OCI-LY1 (cell line): ENCODE results near the gene KICS2.

Experiments
- H2AFZ ChIP-seq: fragments of 200-600 bp; sonication (generic), shearing (Covaris generic); 2 replicates; pipeline ENCODE4 v1.6.0; 2014; ENCODE audit warnings: antibody characterized with exemption, mild to moderate bottlenecking, low read length
- H3F3A ChIP-seq: fragments of 200-600 bp; sonication (generic), shearing (Covaris generic); 2 replicates; pipeline ENCODE4 v1.6.0; 2014; ENCODE audit warnings: mild to moderate bottlenecking, antibody characterized with exemption, low read length, moderate library complexity; ENCODE audit not compliant: insufficient read depth
- H3K27ac ChIP-seq: fragments of 200-600 bp; sonication (generic); 2 replicates; pipeline ENCODE4 v1.5.1; 2014; ENCODE audit warnings: low read length, mixed run types, mild to moderate bottlenecking, low read depth; ENCODE audit not compliant: poor library complexity, severe bottlenecking
- H3K27me3 ChIP-seq: fragments of 200-600 bp; sonication (generic); 2 replicates; pipeline ENCODE4 v1.6.0; 2014; ENCODE audit warnings: antibody characterized with exemption, mild to moderate bottlenecking, low read length, moderate library complexity; ENCODE audit not compliant: insufficient read depth
- H3K36me3 ChIP-seq: fragments of 200-600 bp; sonication (generic); 2 replicates; pipeline ENCODE4 v1.6.1; 2014; ENCODE audit warnings: mild to moderate bottlenecking, antibody characterized with exemption, low read length, moderate library complexity, mixed read lengths; ENCODE audit not compliant: insufficient read depth
- H3K4me1 ChIP-seq: fragments of 200-600 bp; sonication (generic); 2 replicates; pipeline ENCODE4 v1.5.1; 2014; ENCODE audit warnings: mild to moderate bottlenecking, low read length, moderate library complexity; ENCODE audit not compliant: insufficient read depth, severe bottlenecking
- H3K4me2 ChIP-seq: fragments of 200-600 bp; sonication (generic), shearing (Covaris generic); 2 replicates; pipeline ENCODE4 v1.6.1; 2014; ENCODE audit warnings: low read length
- H3K4me3 ChIP-seq: fragments of 200-600 bp; sonication (generic); 2 replicates; pipeline ENCODE4 v1.5.1; 2014; ENCODE audit warnings: low read length, low read depth, mild to moderate bottlenecking, mixed read lengths; ENCODE audit not compliant: poor library complexity, severe bottlenecking
- H3K79me2 ChIP-seq: fragments of 200-600 bp; shearing (Covaris generic); 2 replicates; pipeline ENCODE4 v1.6.1; 2016; ENCODE audit warnings: mixed run types, low read length, mixed read lengths; ENCODE audit not compliant: insufficient read depth
- H3K9ac ChIP-seq: fragments of 200-600 bp; sonication (generic), shearing (Covaris generic); 2 replicates; pipeline ENCODE4 v1.6.1; 2014; ENCODE audit warnings: mild to moderate bottlenecking, low read length, mixed read lengths
- H3K9me2 ChIP-seq: fragments of 200-600 bp; sonication (generic), shearing (Covaris generic); 2 replicates; pipeline ENCODE4 v1.6.1; 2014; ENCODE audit warnings: low read depth, mild to moderate bottlenecking, low read length, mixed read lengths
- H3K9me3 ChIP-seq: fragments of 200-600 bp; shearing (Covaris generic); 2 replicates; pipeline ENCODE4 v1.6.1; 2014; ENCODE audit warnings: low read length, mixed read lengths
- H4K20me1 ChIP-seq: fragments of 200-600 bp; sonication (generic), shearing (Covaris generic); 2 replicates; pipeline ENCODE4 v1.6.0; 2016; ENCODE audit warnings: mild to moderate bottlenecking, low read length; ENCODE audit not compliant: insufficient read depth
- CTCF ChIP-seq: fragments of 200-600 bp; sonication (generic), shearing (Covaris generic); IDR thresholded peaks from 2 replicates; pipeline ENCODE4 v1.5.1; 2017; ENCODE audit warnings: mild to moderate bottlenecking, antibody characterized with exemption, low read length, moderate library complexity, mixed read lengths
- EZH2 ChIP-seq: fragments of 200-600 bp; sonication (generic), shearing (Covaris generic); IDR thresholded peaks from 2 replicates; pipeline ENCODE4 v1.8.0; 2017; ENCODE audit warnings: borderline replicate concordance, mixed run types, mild to moderate bottlenecking, antibody characterized with exemption, low read length, moderate library complexity, mixed read lengths

KICS2 gene

DNA sequence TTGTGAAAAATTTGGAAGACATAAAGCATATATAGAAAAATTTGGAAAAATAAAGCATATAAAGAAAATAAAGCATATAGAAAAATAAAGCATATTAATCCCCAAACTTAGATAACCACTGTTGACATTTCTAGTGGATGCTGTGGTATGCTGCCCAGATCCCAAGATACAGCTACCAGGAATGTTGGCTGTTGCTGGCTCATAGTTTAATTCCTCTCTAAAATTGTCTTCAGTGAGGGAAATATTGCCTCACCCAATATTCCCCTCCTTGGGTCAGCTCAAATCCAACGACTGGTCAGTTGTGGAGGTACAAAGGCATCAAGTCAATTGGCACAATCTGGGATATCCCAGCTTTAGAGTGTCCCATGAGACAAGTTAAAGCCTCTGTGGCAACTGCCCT is 10.1 kb upstream of the KICS2 start:
- TF ChIP-seq EZH2 (no peak), CTCF (no peak)
- no peak overlapping the region for H2AFZ ChIP-seq
- H3K4me3 ChIP-seq: no peak overlapping the region
- no peak overlapping the region for H3K4me2 ChIP-seq
- H3K9me3 ChIP-seq: no peaks in the 10 kb centered on the region
- no peak overlapping the region for H3K9ac ChIP-seq
- H4K20me1 ChIP-seq: no peaks in the 10 kb centered on the region
- no peaks in the 10 kb centered on the region for H3K36me3 ChIP-seq
- H3K27me3 ChIP-seq: no peaks in the 10 kb centered on the region; the same call in 1 of the 2 replicates
- no peaks in the 10 kb centered on the region for H3K4me1 ChIP-seq
- H3F3A ChIP-seq: no peaks in the 10 kb centered on the region
- H3K79me2 ChIP-seq: no peaks in the 10 kb centered on the region
- H3K9me2 ChIP-seq: no peaks in the 10 kb centered on the region
- H3K27ac ChIP-seq: no peak overlapping the region

- H3K27ac ChIP-seq: no peak overlapping the region
- H3K36me3 ChIP-seq: no peaks in the 10 kb centered on the region
- no peak for TF ChIP-seq CTCF
- no peak for TF ChIP-seq EZH2
- H3K4me2 ChIP-seq: no peak overlapping the region
- no peaks in the 10 kb centered on the region for H3K9me3 ChIP-seq
- H3F3A ChIP-seq: no peaks in the 10 kb centered on the region
- no peaks in the 10 kb centered on the region for H3K9me2 ChIP-seq
- H3K4me1 ChIP-seq: no peaks in the 10 kb centered on the region
- H3K27me3 ChIP-seq: no peaks in the 10 kb centered on the region; the same call in 1 of the 2 replicates
- H3K4me3 ChIP-seq: no peak overlapping the region
- H3K79me2 ChIP-seq: no peaks in the 10 kb centered on the region
- H3K9ac ChIP-seq: no peak overlapping the region
- no peaks in the 10 kb centered on the region for H4K20me1 ChIP-seq
- H2AFZ ChIP-seq: no peak overlapping the region
Observed at GRCh38 chr12:64229796-64230195, 7.7 kb upstream of the KICS2 start.

GRCh38 chr12:64229240-64229639 is 7.1 kb upstream of the KICS2 start:
- no peaks in the 10 kb centered on the region for H4K20me1 ChIP-seq
- TF ChIP-seq EZH2 (no peak), CTCF (no peak)
- H2AFZ ChIP-seq: no peak overlapping the region

More at GRCh38 chr12:64229240-64229639, 7.1 kb upstream of the KICS2 start:
- Histone ChIP-seq H3K9me2 (no peaks in the 10 kb centered on the region), H3K27ac (no peak overlapping the region), H3F3A (no peaks in the 10 kb centered on the region), H3K4me1 (no peaks in the 10 kb centered on the region), H3K79me2 (no peaks in the 10 kb centered on the region), H3K27me3 (no peaks in the 10 kb centered on the region), H3K9me3 (no peaks in the 10 kb centered on the region), H3K4me3 (no peak overlapping the region), H3K36me3 (no peaks in the 10 kb centered on the region), H3K4me2 (no peak overlapping the region), H3K9ac (no peak overlapping the region)
